Hepatocyte (in vitro differentiated cells): ENCODE results near the gene FBXO3.

Experiments used
- EZH2 ChIP-seq: fragments of 200-600 bp; sonication (generic); IDR thresholded peaks from 2 replicates; pipeline ENCODE4 v1.6.1; 2016; ENCODE audit warnings: antibody characterized with exemption, mild to moderate bottlenecking, borderline replicate concordance
- EZH2phosphoT487 ChIP-seq: fragments of 200-600 bp; sonication (generic); IDR thresholded peaks from one replicate; pipeline ENCODE4 v1.6.1; 2018; ENCODE audit warnings: antibody characterized with exemption, mild to moderate bottlenecking, low read depth, moderate library complexity; ENCODE audit not compliant: unreplicated experiment, severe bottlenecking
- TF ChIP-seq, protein P1 (sequence below): fragments of 200-600 bp; sonication (generic); IDR thresholded peaks from 2 replicates; pipeline ENCODE4 v1.5.1; 2016; ENCODE audit warnings: antibody characterized with exemption, mild to moderate bottlenecking; ENCODE audit not compliant: poor library complexity

DNA sequence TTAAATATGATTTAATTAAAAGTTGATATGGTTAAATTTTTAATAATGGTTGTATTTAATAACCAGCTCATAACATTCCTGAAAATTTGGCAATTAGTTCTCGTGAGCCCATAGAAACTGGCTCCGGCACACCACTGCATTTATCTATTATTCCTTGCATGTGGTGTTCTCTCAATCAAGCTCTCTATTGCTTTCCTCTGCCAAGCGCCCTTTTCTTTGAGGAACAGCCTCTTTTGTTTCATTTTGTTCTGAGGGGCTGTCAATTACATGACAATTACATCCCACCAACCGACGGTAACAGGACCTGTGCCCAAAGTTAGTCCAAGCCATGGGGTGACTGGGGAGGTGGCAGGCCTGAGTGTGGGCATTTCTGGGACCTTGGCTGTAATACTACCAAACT is 81.8 kb downstream of the FBXO3 start:
- TF ChIP-seq EZH2phosphoT487 (no peak), EZH2 (no peak)
- TF ChIP-seq, protein P1, sequence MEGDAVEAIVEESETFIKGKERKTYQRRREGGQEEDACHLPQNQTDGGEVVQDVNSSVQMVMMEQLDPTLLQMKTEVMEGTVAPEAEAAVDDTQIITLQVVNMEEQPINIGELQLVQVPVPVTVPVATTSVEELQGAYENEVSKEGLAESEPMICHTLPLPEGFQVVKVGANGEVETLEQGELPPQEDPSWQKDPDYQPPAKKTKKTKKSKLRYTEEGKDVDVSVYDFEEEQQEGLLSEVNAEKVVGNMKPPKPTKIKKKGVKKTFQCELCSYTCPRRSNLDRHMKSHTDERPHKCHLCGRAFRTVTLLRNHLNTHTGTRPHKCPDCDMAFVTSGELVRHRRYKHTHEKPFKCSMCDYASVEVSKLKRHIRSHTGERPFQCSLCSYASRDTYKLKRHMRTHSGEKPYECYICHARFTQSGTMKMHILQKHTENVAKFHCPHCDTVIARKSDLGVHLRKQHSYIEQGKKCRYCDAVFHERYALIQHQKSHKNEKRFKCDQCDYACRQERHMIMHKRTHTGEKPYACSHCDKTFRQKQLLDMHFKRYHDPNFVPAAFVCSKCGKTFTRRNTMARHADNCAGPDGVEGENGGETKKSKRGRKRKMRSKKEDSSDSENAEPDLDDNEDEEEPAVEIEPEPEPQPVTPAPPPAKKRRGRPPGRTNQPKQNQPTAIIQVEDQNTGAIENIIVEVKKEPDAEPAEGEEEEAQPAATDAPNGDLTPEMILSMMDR, result no peak
